Epithelial cell of esophagus (primary cell): ENCODE data around the gene RTKN2.
A peak's percentile ranks its signal among the peaks of the same experiment; 100 is the strongest.

ENCODE experiments used
- DNase-seq: peaks from one replicate; pipeline ENCODE4 v3.0.0; 2010; ENCODE audit warnings: low read depth
- H3K4me3 ChIP-seq: 2 replicates; pipeline ENCODE4 v1.5.1; 2011; ENCODE audit warnings: mild to moderate bottlenecking, low read length, control low read depth
- CTCF ChIP-seq: IDR thresholded peaks from 2 replicates; pipeline ENCODE4 v1.5.1; 2011; ENCODE audit warnings: low read depth, mild to moderate bottlenecking, low read length, control low read depth, inconsistent platforms; ENCODE audit not compliant: insufficient read depth; ENCODE audit errors: missing control alignments

RTKN2 gene

DNA sequence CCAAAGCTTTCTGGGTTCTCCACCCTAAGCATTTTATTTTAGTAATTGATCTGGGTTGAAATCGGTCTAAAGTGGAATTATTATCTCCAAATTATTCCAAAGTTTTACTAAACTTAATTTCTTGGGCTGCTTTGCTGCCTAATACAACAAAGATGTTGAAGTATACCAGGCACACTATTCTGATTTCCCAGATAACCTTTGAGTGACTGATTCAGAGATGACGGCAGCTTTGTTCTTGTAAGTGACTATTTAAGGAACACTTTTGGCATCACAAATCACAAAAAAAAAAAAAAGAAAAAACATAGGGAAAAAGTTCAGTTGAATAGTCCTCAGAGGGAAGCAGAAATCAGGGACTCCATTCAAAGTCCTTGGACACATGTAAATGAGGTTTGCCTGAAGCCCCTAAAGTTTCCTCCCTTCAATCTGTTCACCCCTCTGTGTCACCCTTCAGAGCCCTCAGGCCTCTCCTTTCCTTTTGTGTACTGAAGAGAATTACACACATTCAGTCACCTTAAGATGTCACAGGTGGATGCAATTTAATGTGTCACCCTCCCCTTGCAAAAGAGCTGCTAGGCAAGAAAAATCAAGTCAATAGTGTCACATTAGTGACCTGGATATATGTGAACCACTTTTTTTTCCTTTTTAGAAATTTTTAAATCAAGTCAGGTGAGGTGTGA, 81.5 kb downstream of the RTKN2 start:
- DNase-seq, result peak; percentile 8
- no peak for TF ChIP-seq CTCF

GRCh38 chr10:62185919-62186692, 82.5 kb downstream of the RTKN2 start:
- DNase-seq, result no peak
- H3K4me3 ChIP-seq, result no peak overlapping the region

More for the DNA sequence above, 81.5 kb downstream of the RTKN2 start:
- no peak overlapping the region for H3K4me3 ChIP-seq

DNA sequence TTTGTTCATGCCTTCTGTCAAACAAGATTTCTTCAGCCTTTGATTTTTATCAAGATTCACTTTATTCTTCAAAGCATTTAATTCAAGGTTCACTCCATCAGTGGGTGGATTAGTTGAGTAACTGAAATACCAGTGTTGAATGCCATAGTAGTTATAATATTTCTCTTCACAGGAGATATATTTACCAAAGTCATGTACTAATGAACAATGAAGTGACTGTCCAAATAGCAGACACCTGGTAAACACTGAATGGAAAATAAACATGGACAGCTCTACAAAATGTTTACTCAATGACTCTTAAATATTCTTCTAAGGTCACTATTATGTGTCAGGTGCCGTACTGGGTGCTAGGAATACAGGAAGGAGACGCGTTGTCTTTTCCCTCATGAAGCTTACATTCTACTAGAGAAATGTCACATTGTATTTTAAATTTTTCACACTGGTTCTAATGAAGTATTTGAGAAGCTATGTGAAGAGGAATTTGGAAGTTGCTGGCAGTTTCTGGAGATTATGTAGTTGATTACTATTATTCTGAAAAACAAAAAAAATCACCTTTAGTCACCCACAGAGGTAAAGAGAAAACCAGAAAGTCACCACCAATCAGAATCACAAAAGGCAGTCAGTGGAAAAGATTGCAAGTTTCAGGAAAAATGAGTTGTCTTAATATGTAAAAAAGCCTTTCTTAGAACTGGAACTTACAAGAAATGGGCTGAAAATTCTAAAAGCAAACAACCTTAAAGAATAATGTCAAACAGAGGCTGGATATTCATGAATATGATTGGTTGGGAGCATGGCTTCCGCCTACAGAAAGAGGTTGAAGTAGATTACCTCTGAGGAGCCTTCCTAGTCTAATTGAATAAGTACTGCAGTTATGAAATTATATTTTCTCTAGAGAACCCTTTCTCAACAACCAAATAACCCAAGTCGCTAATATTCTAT, 84.5 kb downstream of the RTKN2 start:
- no peak overlapping the region for H3K4me3 ChIP-seq
- no peak for DNase-seq
- no peak for TF ChIP-seq CTCF

More at GRCh38 chr10:62185919-62186692, 82.5 kb downstream of the RTKN2 start:
- TF ChIP-seq CTCF, result no peak

DNA sequence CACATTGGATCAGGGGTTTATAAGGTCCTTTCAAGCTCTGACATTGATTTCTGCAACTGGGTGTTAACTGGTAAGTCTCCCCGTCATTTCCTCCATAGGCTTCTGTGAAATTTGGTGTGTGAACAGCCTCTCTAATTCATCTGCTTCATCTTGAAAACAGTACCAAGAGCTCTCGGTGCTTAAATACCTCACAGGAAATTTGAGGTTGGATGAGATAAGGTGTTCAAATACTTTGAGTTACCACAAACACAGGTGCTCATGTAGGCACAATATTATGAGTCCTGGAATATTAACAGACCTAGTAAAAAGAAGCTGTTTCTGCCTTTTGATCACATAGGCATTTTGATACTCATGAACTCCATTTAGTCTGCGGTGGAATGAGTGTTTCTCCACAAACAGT, 85.2 kb downstream of the RTKN2 start:
- DNase-seq, result no peak
- no peak for TF ChIP-seq CTCF
- no peak overlapping the region for H3K4me3 ChIP-seq

DNA sequence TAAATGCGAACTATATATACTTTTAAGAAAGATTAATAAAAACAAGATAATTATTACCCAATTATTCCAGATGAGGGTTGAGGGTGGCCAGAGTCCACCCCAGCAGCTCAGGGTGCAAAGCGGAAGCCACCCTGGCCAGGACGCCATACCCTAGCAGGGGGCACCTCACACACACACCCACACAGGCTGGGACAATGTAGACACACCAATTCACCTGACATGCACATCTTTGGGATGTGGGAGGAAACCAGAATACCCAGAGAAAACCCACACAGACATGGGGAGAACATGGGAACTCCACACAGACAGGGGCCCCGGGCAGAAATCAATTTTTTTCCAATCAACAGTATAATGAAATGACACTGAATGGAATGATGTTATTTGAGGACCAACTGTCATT, 86.0 kb downstream of the RTKN2 start:
- H3K4me3 ChIP-seq, result no peak overlapping the region
- no peak for TF ChIP-seq CTCF
- DNase-seq, result no peak

DNA sequence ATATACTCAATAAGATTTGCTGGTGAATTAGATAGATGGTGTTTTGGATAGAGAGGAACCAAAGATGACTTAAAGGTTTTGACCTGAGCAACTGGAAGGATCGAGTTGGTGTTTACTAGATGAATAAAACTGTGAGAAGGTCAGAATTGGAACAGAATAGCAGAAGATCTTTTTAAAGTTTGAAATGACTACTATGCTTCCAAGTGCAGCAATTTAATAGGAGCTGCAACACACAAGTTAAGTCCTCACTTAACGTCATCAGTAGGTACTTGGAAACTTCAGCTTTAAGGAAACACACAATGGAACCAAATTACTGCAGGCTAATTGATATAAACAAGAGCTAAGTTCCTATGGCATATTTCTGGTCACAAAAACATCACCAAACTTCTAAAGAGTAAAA, 86.5 kb downstream of the RTKN2 start:
- no peak overlapping the region for H3K4me3 ChIP-seq
- no peak for TF ChIP-seq CTCF
- DNase-seq, result no peak
